GM23338 (cell line): ENCODE data around the gene PDX1. TPM values are rescaled to one million over a fixed set of nuclear protein-coding genes. Genes with fewer than 3 reads are reported as not detected.

Source experiments
- ATAC-seq: fragments of 200-7000 bp; cut with Tn5 transposase; 3 replicates; pipeline ENCODE4 v1.9.1; 2020
- DNase-seq: peaks from one replicate; pipeline ENCODE4 v3.0.0-alpha.2; 2015; ENCODE audit warnings: low spot score
- H2AFZ ChIP-seq: fragments of 200-600 bp; sonication (generic); 2 replicates; pipeline ENCODE4 v1.8.0; 2016; ENCODE audit warnings: antibody characterized with exemption, mild to moderate bottlenecking, moderate library complexity
- H3F3A ChIP-seq: fragments of 200-600 bp; sonication (generic); replicated peaks from 2 replicates; pipeline ENCODE4 v1.8.0; 2017; ENCODE audit warnings: antibody characterized with exemption, mixed run types, low read depth
- H3K27ac ChIP-seq: fragments of 200-600 bp; sonication (generic); 2 replicates; pipeline ENCODE4 v1.6.1; 2016; ENCODE audit warnings: low read depth
- H3K27me3 ChIP-seq: fragments of 200-600 bp; sonication (generic); 2 replicates; pipeline ENCODE4 v1.8.0; 2016; ENCODE audit warnings: mild to moderate bottlenecking, mixed run types, moderate library complexity; ENCODE audit not compliant: insufficient read depth
- H3K36me3 ChIP-seq: fragments of 200-600 bp; sonication (generic); 2 replicates; pipeline ENCODE4 v1.8.0; 2016; ENCODE audit warnings: mild to moderate bottlenecking; ENCODE audit not compliant: insufficient read depth
- H3K4me1 ChIP-seq: fragments of 200-600 bp; sonication (generic); 2 replicates; pipeline ENCODE4 v1.8.0; 2016; ENCODE audit warnings: mild to moderate bottlenecking, moderate library complexity; ENCODE audit not compliant: insufficient read depth
- H3K4me2 ChIP-seq: fragments of 200-600 bp; sonication (generic); 2 replicates; pipeline ENCODE4 v1.7.1; 2017; ENCODE audit warnings: mixed run types
- H3K4me3 ChIP-seq: fragments of 200-600 bp; sonication (generic); 2 replicates; pipeline ENCODE4 v1.6.1; 2016; ENCODE audit warnings: mixed run types
- H3K79me2 ChIP-seq: fragments of 200-600 bp; sonication (generic); replicated peaks from 2 replicates; pipeline ENCODE4 v1.8.0; 2017; ENCODE audit warnings: mild to moderate bottlenecking; ENCODE audit not compliant: insufficient read depth
- H3K9me2 ChIP-seq: fragments of 200-600 bp; sonication (generic); 2 replicates; pipeline ENCODE4 v1.8.0; 2017; ENCODE audit not compliant: insufficient read depth
- H4K20me1 ChIP-seq: fragments of 200-600 bp; sonication (generic); replicated peaks from 2 replicates; pipeline ENCODE4 v1.8.0; 2017; ENCODE audit warnings: mild to moderate bottlenecking; ENCODE audit not compliant: insufficient read depth
- H3K27ac Mint-ChIP-seq: 2 replicates; pipeline ENCODE4 v1.8.0; 2020; ENCODE audit warnings: inconsistent platforms, mild to moderate bottlenecking, moderate library complexity, mixed read lengths
- H3K27me3 Mint-ChIP-seq: 3 replicates; pipeline ENCODE4 v1.8.0; 2022; ENCODE audit warnings: low read depth, mild to moderate bottlenecking, moderate library complexity, mixed read lengths, inconsistent platforms; ENCODE audit not compliant: insufficient read depth, poor library complexity
- H3K36me3 Mint-ChIP-seq: 3 replicates; pipeline ENCODE4 v1.8.0; 2021; ENCODE audit warnings: low read depth, mild to moderate bottlenecking, inconsistent platforms, moderate library complexity, mixed read lengths
- H3K4me1 Mint-ChIP-seq: 3 replicates; pipeline ENCODE4 v1.8.0; 2020; ENCODE audit warnings: mild to moderate bottlenecking, inconsistent platforms, mixed read lengths
- H3K4me3 Mint-ChIP-seq: 3 replicates; pipeline ENCODE4 v1.8.0; 2021; ENCODE audit warnings: moderate library complexity, mild to moderate bottlenecking, inconsistent platforms, mixed read lengths
- H3K9me3 Mint-ChIP-seq: 3 replicates; pipeline ENCODE4 v1.8.0; 2020; ENCODE audit warnings: moderate library complexity, mild to moderate bottlenecking, inconsistent platforms, mixed read lengths
- CREB1 ChIP-seq: fragments of 250-450 bp; sonication (Bioruptor Pico); IDR thresholded peaks from 2 replicates; pipeline ENCODE4 v1.5.0; 2020; ENCODE audit warnings: low read depth, mild to moderate bottlenecking, moderate library complexity
- EZH2 ChIP-seq: fragments of 200-600 bp; sonication (generic); IDR thresholded peaks from one replicate; pipeline ENCODE4 v1.8.0; 2017; ENCODE audit warnings: antibody characterized with exemption, mild to moderate bottlenecking, low read depth; ENCODE audit not compliant: unreplicated experiment
- EZH2phosphoT487 ChIP-seq: fragments of 200-600 bp; sonication (generic); IDR thresholded peaks from one replicate; pipeline ENCODE4 v1.8.1; 2018; ENCODE audit warnings: antibody characterized with exemption; ENCODE audit not compliant: unreplicated experiment
- JUNB ChIP-seq: IDR thresholded peaks from one replicate; pipeline ENCODE4 v1.6.1; 2016; ENCODE audit warnings: antibody characterized with exemption; ENCODE audit not compliant: unreplicated experiment
- NANOG ChIP-seq: IDR thresholded peaks from 2 replicates; pipeline ENCODE4 v1.6.1; 2016; ENCODE audit warnings: antibody characterized with exemption, borderline replicate concordance
- POLR2AphosphoS5 ChIP-seq: IDR thresholded peaks from 2 replicates; pipeline ENCODE4 v1.6.1; 2016; ENCODE audit warnings: antibody characterized with exemption, low read depth
- STAT1 ChIP-seq: IDR thresholded peaks from one replicate; pipeline ENCODE4 v1.6.1; 2016; ENCODE audit warnings: antibody characterized with exemption; ENCODE audit not compliant: unreplicated experiment
- ZNF114 ChIP-seq: fragments of 250-450 bp; sonication (Bioruptor Pico); IDR thresholded peaks from 2 replicates; pipeline ENCODE4 v1.5.0; 2020; ENCODE audit warnings: mild to moderate bottlenecking, moderate library complexity
- ZNF331 ChIP-seq: fragments of 250-450 bp; sonication (Bioruptor Pico); IDR thresholded peaks from 2 replicates; pipeline ENCODE4 v1.5.0; 2020; ENCODE audit warnings: low read depth, mild to moderate bottlenecking, moderate library complexity
- polyA plus RNA-seq: library from polyadenylated mRNA; unstranded; fragments of >200 nt; fragmentation: Nextera tagmentation; extraction: Ambion mirVana; gene quantifications from 2 replicates; pipeline ENCODE4 v1.2.1, GENCODE V29; 2016
- total RNA-seq: library from RNA; depleted of rRNA; stranded (reverse); fragments of >200 nt; shearing (Covaris generic); gene quantifications from 2 replicates; pipeline ENCODE4 v1.2.3, GENCODE V29; 2014
- TF ChIP-seq, protein P1 (sequence below): fragments of 250-450 bp; sonication (Bioruptor Pico); IDR thresholded peaks from 2 replicates; pipeline ENCODE4 v1.5.0; 2020; ENCODE audit warnings: mild to moderate bottlenecking, moderate library complexity
- TF ChIP-seq, protein P2 (sequence below): IDR thresholded peaks from 2 replicates; pipeline ENCODE4 v1.6.1; 2016; ENCODE audit warnings: antibody characterized with exemption
- TF ChIP-seq, protein P3 (sequence below): IDR thresholded peaks from one replicate; pipeline ENCODE4 v1.6.1; 2018; ENCODE audit warnings: antibody characterized with exemption; ENCODE audit not compliant: unreplicated experiment
- TF ChIP-seq, protein P4 (sequence below), 2 experiments: fragments of 200-600 bp in 1 of 2; sonication (generic) in 1 of 2; conservative IDR thresholded peaks; 2 replicates each; pipeline versions ENCODE4 v1.5.1 to v1.6.1; 2016 to 2017; ENCODE audit warnings: antibody characterized with exemption in 2 of 2, low read depth in 2 of 2, mild to moderate bottlenecking in 2 of 2, moderate library complexity in 1 of 2

PDX1 gene
- total and polyA plus RNA-seq, 2 experiments from 2014 or later, result not detected

DNA sequence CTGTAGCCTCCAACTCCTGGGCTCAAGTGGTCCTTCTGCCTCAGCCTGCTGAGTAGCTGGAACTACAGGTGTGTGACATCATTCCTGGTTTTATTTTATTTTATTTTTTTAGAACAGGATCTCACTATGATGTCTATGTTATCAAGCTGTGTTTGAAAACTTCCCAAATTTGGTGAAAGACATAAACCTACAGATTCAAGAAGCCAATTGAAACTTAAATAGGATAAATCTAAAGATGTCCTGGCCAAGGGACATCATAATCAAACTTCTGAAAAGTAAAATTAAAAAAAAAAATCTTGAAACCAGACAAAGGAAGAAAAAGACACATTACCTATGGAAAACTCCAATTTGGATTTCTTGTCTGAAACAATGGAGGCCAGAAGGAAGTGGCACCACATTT lies 23.1 kb upstream of the PDX1 start:
- Histone ChIP-seq H3F3A (no peaks in the 10 kb centered on the region), H3K4me3 (no peak overlapping the region), H3K4me2 (no peak overlapping the region), H3K9me2 (no peaks in the 10 kb centered on the region), H3K4me1 (no peaks in the 10 kb centered on the region), H2AFZ (no peak overlapping the region), H3K27ac (no peak overlapping the region), H3K36me3 (no peaks in the 10 kb centered on the region), H3K27me3 (peaks cover 2% of the 10 kb centered on the region; the same call in 1 of the 2 replicates), H4K20me1 (no peaks in the 10 kb centered on the region), H3K79me2 (no peaks in the 10 kb centered on the region)
- Mint-ChIP-seq H3K4me1 (peaks cover 7% of the 10 kb centered on the region), H3K4me3 (no peak overlapping the region), H3K9me3 (no peaks in the 10 kb centered on the region), H3K36me3 (no peaks in the 10 kb centered on the region), H3K27me3 (peaks cover 6% of the 10 kb centered on the region), H3K27ac (no peak overlapping the region)
- TF ChIP-seq ZNF331 (CRISPR knock-in tag), result no peak
- TF ChIP-seq JUNB, result no peak
- TF ChIP-seq EZH2, result no peak
- no peak for TF ChIP-seq STAT1
- no peak for TF ChIP-seq POLR2AphosphoS5
- no peak for TF ChIP-seq ZNF114 (CRISPR knock-in tag)
- TF ChIP-seq, protein P1, sequence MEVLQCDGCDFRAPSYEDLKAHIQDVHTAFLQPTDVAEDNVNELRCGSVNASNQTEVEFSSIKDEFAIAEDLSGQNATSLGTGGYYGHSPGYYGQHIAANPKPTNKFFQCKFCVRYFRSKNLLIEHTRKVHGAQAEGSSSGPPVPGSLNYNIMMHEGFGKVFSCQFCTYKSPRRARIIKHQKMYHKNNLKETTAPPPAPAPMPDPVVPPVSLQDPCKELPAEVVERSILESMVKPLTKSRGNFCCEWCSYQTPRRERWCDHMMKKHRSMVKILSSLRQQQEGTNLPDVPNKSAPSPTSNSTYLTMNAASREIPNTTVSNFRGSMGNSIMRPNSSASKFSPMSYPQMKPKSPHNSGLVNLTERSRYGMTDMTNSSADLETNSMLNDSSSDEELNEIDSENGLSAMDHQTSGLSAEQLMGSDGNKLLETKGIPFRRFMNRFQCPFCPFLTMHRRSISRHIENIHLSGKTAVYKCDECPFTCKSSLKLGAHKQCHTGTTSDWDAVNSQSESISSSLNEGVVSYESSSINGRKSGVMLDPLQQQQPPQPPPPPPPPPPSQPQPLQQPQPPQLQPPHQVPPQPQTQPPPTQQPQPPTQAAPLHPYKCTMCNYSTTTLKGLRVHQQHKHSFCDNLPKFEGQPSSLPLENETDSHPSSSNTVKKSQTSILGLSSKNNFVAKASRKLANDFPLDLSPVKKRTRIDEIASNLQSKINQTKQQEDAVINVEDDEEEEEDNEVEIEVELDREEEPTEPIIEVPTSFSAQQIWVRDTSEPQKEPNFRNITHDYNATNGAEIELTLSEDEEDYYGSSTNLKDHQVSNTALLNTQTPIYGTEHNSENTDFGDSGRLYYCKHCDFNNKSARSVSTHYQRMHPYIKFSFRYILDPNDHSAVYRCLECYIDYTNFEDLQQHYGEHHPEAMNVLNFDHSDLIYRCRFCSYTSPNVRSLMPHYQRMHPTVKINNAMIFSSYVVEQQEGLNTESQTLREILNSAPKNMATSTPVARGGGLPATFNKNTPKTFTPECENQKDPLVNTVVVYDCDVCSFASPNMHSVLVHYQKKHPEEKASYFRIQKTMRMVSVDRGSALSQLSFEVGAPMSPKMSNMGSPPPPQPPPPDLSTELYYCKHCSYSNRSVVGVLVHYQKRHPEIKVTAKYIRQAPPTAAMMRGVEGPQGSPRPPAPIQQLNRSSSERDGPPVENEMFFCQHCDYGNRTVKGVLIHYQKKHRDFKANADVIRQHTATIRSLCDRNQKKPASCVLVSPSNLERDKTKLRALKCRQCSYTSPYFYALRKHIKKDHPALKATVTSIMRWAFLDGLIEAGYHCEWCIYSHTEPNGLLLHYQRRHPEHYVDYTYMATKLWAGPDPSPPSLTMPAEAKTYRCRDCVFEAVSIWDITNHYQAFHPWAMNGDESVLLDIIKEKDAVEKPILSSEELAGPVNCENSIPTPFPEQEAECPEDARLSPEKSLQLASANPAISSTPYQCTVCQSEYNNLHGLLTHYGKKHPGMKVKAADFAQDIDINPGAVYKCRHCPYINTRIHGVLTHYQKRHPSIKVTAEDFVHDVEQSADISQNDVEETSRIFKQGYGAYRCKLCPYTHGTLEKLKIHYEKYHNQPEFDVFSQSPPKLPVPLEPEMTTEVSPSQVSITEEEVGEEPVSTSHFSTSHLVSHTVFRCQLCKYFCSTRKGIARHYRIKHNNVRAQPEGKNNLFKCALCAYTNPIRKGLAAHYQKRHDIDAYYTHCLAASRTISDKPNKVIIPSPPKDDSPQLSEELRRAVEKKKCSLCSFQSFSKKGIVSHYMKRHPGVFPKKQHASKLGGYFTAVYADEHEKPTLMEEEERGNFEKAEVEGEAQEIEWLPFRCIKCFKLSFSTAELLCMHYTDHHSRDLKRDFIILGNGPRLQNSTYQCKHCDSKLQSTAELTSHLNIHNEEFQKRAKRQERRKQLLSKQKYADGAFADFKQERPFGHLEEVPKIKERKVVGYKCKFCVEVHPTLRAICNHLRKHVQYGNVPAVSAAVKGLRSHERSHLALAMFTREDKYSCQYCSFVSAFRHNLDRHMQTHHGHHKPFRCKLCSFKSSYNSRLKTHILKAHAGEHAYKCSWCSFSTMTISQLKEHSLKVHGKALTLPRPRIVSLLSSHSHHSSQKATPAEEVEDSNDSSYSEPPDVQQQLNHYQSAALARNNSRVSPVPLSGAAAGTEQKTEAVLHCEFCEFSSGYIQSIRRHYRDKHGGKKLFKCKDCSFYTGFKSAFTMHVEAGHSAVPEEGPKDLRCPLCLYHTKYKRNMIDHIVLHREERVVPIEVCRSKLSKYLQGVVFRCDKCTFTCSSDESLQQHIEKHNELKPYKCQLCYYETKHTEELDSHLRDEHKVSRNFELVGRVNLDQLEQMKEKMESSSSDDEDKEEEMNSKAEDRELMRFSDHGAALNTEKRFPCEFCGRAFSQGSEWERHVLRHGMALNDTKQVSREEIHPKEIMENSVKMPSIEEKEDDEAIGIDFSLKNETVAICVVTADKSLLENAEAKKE, result no peak
- no peak for TF ChIP-seq EZH2phosphoT487
- TF ChIP-seq, protein P2, sequence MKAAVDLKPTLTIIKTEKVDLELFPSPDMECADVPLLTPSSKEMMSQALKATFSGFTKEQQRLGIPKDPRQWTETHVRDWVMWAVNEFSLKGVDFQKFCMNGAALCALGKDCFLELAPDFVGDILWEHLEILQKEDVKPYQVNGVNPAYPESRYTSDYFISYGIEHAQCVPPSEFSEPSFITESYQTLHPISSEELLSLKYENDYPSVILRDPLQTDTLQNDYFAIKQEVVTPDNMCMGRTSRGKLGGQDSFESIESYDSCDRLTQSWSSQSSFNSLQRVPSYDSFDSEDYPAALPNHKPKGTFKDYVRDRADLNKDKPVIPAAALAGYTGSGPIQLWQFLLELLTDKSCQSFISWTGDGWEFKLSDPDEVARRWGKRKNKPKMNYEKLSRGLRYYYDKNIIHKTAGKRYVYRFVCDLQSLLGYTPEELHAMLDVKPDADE, result no peak
- TF ChIP-seq, protein P3, sequence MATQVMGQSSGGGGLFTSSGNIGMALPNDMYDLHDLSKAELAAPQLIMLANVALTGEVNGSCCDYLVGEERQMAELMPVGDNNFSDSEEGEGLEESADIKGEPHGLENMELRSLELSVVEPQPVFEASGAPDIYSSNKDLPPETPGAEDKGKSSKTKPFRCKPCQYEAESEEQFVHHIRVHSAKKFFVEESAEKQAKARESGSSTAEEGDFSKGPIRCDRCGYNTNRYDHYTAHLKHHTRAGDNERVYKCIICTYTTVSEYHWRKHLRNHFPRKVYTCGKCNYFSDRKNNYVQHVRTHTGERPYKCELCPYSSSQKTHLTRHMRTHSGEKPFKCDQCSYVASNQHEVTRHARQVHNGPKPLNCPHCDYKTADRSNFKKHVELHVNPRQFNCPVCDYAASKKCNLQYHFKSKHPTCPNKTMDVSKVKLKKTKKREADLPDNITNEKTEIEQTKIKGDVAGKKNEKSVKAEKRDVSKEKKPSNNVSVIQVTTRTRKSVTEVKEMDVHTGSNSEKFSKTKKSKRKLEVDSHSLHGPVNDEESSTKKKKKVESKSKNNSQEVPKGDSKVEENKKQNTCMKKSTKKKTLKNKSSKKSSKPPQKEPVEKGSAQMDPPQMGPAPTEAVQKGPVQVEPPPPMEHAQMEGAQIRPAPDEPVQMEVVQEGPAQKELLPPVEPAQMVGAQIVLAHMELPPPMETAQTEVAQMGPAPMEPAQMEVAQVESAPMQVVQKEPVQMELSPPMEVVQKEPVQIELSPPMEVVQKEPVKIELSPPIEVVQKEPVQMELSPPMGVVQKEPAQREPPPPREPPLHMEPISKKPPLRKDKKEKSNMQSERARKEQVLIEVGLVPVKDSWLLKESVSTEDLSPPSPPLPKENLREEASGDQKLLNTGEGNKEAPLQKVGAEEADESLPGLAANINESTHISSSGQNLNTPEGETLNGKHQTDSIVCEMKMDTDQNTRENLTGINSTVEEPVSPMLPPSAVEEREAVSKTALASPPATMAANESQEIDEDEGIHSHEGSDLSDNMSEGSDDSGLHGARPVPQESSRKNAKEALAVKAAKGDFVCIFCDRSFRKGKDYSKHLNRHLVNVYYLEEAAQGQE, result no peak
- TF ChIP-seq, protein P4, sequence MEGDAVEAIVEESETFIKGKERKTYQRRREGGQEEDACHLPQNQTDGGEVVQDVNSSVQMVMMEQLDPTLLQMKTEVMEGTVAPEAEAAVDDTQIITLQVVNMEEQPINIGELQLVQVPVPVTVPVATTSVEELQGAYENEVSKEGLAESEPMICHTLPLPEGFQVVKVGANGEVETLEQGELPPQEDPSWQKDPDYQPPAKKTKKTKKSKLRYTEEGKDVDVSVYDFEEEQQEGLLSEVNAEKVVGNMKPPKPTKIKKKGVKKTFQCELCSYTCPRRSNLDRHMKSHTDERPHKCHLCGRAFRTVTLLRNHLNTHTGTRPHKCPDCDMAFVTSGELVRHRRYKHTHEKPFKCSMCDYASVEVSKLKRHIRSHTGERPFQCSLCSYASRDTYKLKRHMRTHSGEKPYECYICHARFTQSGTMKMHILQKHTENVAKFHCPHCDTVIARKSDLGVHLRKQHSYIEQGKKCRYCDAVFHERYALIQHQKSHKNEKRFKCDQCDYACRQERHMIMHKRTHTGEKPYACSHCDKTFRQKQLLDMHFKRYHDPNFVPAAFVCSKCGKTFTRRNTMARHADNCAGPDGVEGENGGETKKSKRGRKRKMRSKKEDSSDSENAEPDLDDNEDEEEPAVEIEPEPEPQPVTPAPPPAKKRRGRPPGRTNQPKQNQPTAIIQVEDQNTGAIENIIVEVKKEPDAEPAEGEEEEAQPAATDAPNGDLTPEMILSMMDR (conservative IDR thresholded peaks at IDR 0.05; ENCODE audit: low read depth in 2 of 2), result no peak
- TF ChIP-seq CREB1 (CRISPR knock-in tag), result no peak
- TF ChIP-seq NANOG, result no peak
- ATAC-seq (no peak), DNase-seq (no peak)
